Neural cell (in vitro differentiated cells): ENCODE measurements around the gene PDE2A. TPM values are rescaled to one million over a fixed set of nuclear protein-coding genes. Genes with fewer than 3 reads are reported as not detected.

Source experiments
- H2AFZ ChIP-seq: fragments of 200-600, 300-800 bp; sonication (generic), shearing (Covaris generic); 2 replicates; pipeline ENCODE4 v1.6.0; 2014; ENCODE audit warnings: low read depth, mild to moderate bottlenecking, antibody characterized with exemption, low read length, moderate library complexity
- H3F3A ChIP-seq: fragments of 200-600 bp; shearing (Covaris generic); 2 replicates; pipeline ENCODE4 v1.6.1; 2016; ENCODE audit warnings: mild to moderate bottlenecking, moderate library complexity, mixed read lengths, antibody characterized with exemption, low read length; ENCODE audit not compliant: insufficient read depth, poor library complexity, severe bottlenecking
- H3K27ac ChIP-seq: fragments of 200-600, 300-800 bp; sonication (generic), shearing (Covaris generic); 2 replicates; pipeline ENCODE4 v1.5.1; 2014; ENCODE audit warnings: mild to moderate bottlenecking, low read length, moderate library complexity
- H3K27me3 ChIP-seq: fragments of 300-800, 200-600 bp; sonication (generic), shearing (Covaris generic); 2 replicates; pipeline ENCODE4 v1.6.0; 2014; ENCODE audit warnings: mild to moderate bottlenecking, low read depth, low read length, moderate library complexity; ENCODE audit not compliant: insufficient read depth
- H3K36me3 ChIP-seq: fragments of 300-800, 200-600 bp; sonication (generic), shearing (Covaris generic); 2 replicates; pipeline ENCODE4 v1.5.1; 2014; ENCODE audit warnings: mild to moderate bottlenecking, antibody characterized with exemption, low read length, moderate library complexity; ENCODE audit not compliant: insufficient read depth
- H3K4me2 ChIP-seq: fragments of 300-800, 200-600 bp; sonication (generic), shearing (Covaris generic); 2 replicates; pipeline ENCODE4 v1.6.0; 2014; ENCODE audit warnings: mild to moderate bottlenecking, low read length
- H3K4me3 ChIP-seq: fragments of 300-800, 200-600 bp; sonication (generic), shearing (Covaris generic); 2 replicates; pipeline ENCODE4 v1.5.1; 2014; ENCODE audit warnings: mild to moderate bottlenecking, low read length, moderate library complexity
- H3K79me2 ChIP-seq: fragments of 200-600 bp; shearing (Covaris generic); replicated peaks from 2 replicates; pipeline ENCODE4 v1.6.0; 2014; ENCODE audit warnings: mild to moderate bottlenecking, low read length, moderate library complexity; ENCODE audit not compliant: insufficient read depth
- H3K9ac ChIP-seq: fragments of 300-800, 200-600 bp; sonication (generic), shearing (Covaris generic); 2 replicates; pipeline ENCODE4 v1.6.1; 2016; ENCODE audit warnings: mild to moderate bottlenecking, low read length, mixed read lengths
- H3K9me2 ChIP-seq: fragments of 200-600 bp; shearing (Covaris generic); 2 replicates; pipeline ENCODE4 v1.6.1; 2016; ENCODE audit warnings: mild to moderate bottlenecking, low read length, mixed read lengths; ENCODE audit not compliant: insufficient read depth
- H3K9me3 ChIP-seq: fragments of 200-600, 300-800 bp; sonication (generic), shearing (Covaris generic); 2 replicates; pipeline ENCODE4 v1.6.1; 2016; ENCODE audit warnings: mild to moderate bottlenecking, mixed run types, low read length, moderate library complexity, mixed read lengths
- H4K20me1 ChIP-seq: fragments of 200-600 bp; shearing (Covaris generic); 2 replicates; pipeline ENCODE4 v1.6.1; 2016; ENCODE audit warnings: mild to moderate bottlenecking, mixed run types; ENCODE audit not compliant: insufficient read depth
- CTCF ChIP-seq: fragments of 450-650 bp; IDR thresholded peaks from 2 replicates; pipeline ENCODE4 v1.5.1; 2014; ENCODE audit warnings: antibody characterized with exemption, mild to moderate bottlenecking, moderate library complexity; ENCODE audit not compliant: poor library complexity, severe bottlenecking
- EP300 ChIP-seq: fragments of 450-650 bp; conservative IDR thresholded peaks from 2 replicates; pipeline ENCODE4 v1.6.1; 2014; ENCODE audit warnings: antibody characterized with exemption, mild to moderate bottlenecking, moderate library complexity; ENCODE audit not compliant: poor library complexity, severe bottlenecking
- EZH2 ChIP-seq: fragments of 200-600, 300-800 bp; shearing (Covaris generic), sonication (generic); IDR thresholded peaks from 2 replicates; pipeline ENCODE4 v1.6.1; 2014; ENCODE audit warnings: antibody characterized with exemption, low read length, borderline replicate concordance, mild to moderate bottlenecking; ENCODE audit not compliant: insufficient read depth, poor library complexity, severe bottlenecking
- MXI1 ChIP-seq: fragments of 450-650 bp; conservative IDR thresholded peaks from 2 replicates; pipeline ENCODE4 v1.6.1; 2014; ENCODE audit warnings: antibody characterized with exemption, mild to moderate bottlenecking; ENCODE audit not compliant: poor library complexity, severe bottlenecking
- POLR2AphosphoS5 ChIP-seq: IDR thresholded peaks from 2 replicates; pipeline ENCODE4 v1.6.1; 2012
- RAD21 ChIP-seq: fragments of 450-650 bp; conservative IDR thresholded peaks from 2 replicates; pipeline ENCODE4 v1.6.1; 2014; ENCODE audit warnings: antibody characterized with exemption, mild to moderate bottlenecking, moderate library complexity
- REST ChIP-seq: IDR thresholded peaks from 2 replicates; pipeline ENCODE4 v1.6.1; 2012; ENCODE audit warnings: borderline replicate concordance
- SMC3 ChIP-seq: fragments of 450-650 bp; conservative IDR thresholded peaks from 2 replicates; pipeline ENCODE4 v1.6.1; 2014; ENCODE audit warnings: antibody characterized with exemption, mild to moderate bottlenecking, moderate library complexity; ENCODE audit not compliant: poor library complexity
- TAF1 ChIP-seq: IDR thresholded peaks from 2 replicates; pipeline ENCODE4 v1.6.1; 2012; ENCODE audit warnings: low read depth
- polyA plus RNA-seq: library from polyadenylated mRNA; depleted of rRNA; stranded (reverse); fragments of >200 nt; gene quantifications from 2 replicates; pipeline ENCODE4 v1.2.3, GENCODE V29; 2014

Gene PDE2A
- polyA plus RNA-seq, 1 donor from 2014 or later: 11.6 TPM

GRCh38 chr11:72613977-72614376 is 60.2 kb downstream of the PDE2A start:
- H4K20me1 ChIP-seq: no peaks in the 10 kb centered on the region
- H3K9ac ChIP-seq: no peak overlapping the region
- no peaks in the 10 kb centered on the region for H3F3A ChIP-seq
- no peak overlapping the region for H2AFZ ChIP-seq
- H3K27me3 ChIP-seq: no peaks in the 10 kb centered on the region
- H3K4me2 ChIP-seq: no peak overlapping the region
- H3K9me3 ChIP-seq: no peaks in the 10 kb centered on the region
- no peak overlapping the region for H3K4me3 ChIP-seq
- H3K27ac ChIP-seq: no peak overlapping the region
- TF ChIP-seq CTCF (no peak), POLR2AphosphoS5 (no peak), MXI1 (no peak), EZH2 (no peak), RAD21 (no peak), REST (no peak), TAF1 (no peak), EP300 (no peak), SMC3 (no peak)
- no peaks in the 10 kb centered on the region for H3K9me2 ChIP-seq
- no peaks in the 10 kb centered on the region for H3K36me3 ChIP-seq
- no peaks in the 10 kb centered on the region for H3K79me2 ChIP-seq

- H3K9me2 ChIP-seq: no peaks in the 10 kb centered on the region
- H3K4me2 ChIP-seq: no peak overlapping the region
- no peaks in the 10 kb centered on the region for H4K20me1 ChIP-seq
- H2AFZ ChIP-seq: no peak overlapping the region
- no peaks in the 10 kb centered on the region for H3K27me3 ChIP-seq
- no peaks in the 10 kb centered on the region for H3K36me3 ChIP-seq
- no peak overlapping the region for H3K9ac ChIP-seq
- no peak overlapping the region for H3K27ac ChIP-seq
- no peak overlapping the region for H3K4me3 ChIP-seq
- H3F3A ChIP-seq: no peaks in the 10 kb centered on the region
- H3K79me2 ChIP-seq: no peaks in the 10 kb centered on the region
- no peak for TF ChIP-seq MXI1
- TF ChIP-seq SMC3: no peak
- TF ChIP-seq TAF1: no peak
- TF ChIP-seq POLR2AphosphoS5: no peak
- TF ChIP-seq EP300: no peak
- no peak for TF ChIP-seq RAD21
- no peak for TF ChIP-seq EZH2
- no peak for TF ChIP-seq REST
- no peak for TF ChIP-seq CTCF
- H3K9me3 ChIP-seq: no peaks in the 10 kb centered on the region
These were observed 60.8 kb downstream of the PDE2A start for GRCh38 chr11:72613450-72613849.
